GM19328 (cell line): ENCODE results near the gene BCAS3.

Experiments used
- ATAC-seq: cut with Tn5 transposase; IDR thresholded peaks from one replicate; pipeline ENCODE4 v1.9.1; 2021; ENCODE audit warnings: mild to moderate bottlenecking, moderate library complexity; ENCODE audit not compliant: unreplicated experiment

The BCAS3 gene

DNA sequence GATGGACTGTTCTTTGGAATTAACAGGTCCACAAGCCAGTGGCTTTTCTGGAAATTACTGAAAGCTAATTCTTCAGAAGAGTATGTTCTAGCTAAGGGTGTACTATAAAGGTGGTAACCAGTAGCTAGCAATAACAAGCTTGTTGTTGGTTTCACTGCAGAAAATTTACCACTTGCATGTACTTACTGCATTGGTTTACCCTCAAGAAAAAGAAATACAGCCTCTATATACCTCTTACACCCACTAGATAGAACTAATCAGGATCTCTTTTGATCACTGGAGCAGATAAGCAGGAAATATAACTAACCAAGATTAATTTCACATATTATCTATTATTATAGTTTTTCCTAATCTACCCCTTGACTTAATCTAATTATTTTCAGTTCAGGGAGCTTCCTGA lies 537.1 kb downstream of the BCAS3 start:
- ATAC-seq, result no peak

DNA sequence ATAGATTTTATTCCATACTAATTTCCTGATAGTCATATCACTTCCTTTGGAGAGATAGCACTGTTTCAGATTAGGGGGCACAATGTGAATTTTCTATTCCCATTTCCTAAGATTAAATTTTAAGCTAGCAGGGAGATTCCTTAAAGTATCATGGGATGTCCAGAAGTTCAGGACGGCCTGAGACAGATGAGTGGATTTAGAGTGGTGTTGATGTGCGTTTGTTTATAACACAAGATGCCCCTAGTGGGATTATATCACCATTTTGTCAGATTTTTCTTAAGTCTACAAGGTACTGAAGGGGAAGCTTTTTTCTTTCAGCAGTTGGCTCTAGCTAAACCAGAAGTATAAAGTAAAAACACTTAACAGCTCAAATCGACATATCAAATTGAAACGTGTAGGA lies 538.4 kb downstream of the BCAS3 start:
- ATAC-seq, result no peak

- ATAC-seq, result no peak
Observed at GRCh38 chr17:61217878-61218437, 540.3 kb downstream of the BCAS3 start.

- ATAC-seq, result no peak
Observed at GRCh38 chr17:61218438-61218837, 540.8 kb downstream of the BCAS3 start.

- no peak for ATAC-seq
Observed at GRCh38 chr17:61219460-61219859, 541.8 kb downstream of the BCAS3 start.

DNA sequence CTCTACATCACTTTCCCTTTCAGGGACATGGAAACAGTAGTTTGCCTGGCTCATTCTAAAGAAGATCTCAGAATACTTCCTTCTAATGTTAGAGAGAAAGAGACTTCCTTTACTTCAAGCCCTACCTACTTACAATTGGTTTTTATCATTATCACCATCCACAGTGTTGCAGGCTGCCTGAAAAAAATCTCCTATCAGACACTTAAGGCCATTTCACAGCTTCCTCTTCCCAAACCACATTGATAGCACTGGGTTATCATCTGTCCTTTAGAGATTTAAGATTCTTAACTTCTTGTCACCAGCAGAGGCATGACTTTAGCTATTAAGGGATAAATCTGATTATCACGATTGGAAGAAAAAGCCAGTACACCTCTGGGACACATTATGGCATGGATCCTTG lies 543.5 kb downstream of the BCAS3 start:
- no peak for ATAC-seq

- no peak for ATAC-seq
Observed at GRCh38 chr17:61221597-61222471, 544.2 kb downstream of the BCAS3 start.

- ATAC-seq, result no peak
Observed at GRCh38 chr17:61223725-61224124, 546.1 kb downstream of the BCAS3 start.

GRCh38 chr17:61225178-61225882 lies 547.7 kb downstream of the BCAS3 start:
- no peak for ATAC-seq

DNA sequence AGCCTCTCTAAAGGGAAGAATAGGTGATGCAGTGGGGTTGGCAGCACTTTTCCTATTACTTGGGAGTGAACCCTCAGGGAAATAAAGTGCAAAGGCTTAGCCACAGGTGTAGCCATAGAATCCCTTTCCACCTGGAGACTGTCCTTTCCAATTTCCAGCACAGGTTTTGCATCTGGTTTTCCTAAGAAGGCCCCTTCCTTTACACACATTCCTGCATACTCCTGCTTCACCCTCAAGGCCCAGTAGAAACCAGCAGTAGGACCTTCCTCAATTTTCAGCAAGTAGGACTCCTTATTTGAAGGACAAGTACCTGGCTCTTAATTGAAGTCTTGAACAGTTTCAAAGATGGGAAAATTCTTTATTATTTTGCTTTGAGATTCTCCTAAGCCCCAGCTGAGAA lies 550.2 kb downstream of the BCAS3 start:
- no peak for ATAC-seq

- ATAC-seq, result no peak
Observed at GRCh38 chr17:61230461-61230860, 552.8 kb downstream of the BCAS3 start.

GRCh38 chr17:61230972-61231820 lies 553.5 kb downstream of the BCAS3 start:
- ATAC-seq, result no peak

GRCh38 chr17:61232871-61233270 lies 555.2 kb downstream of the BCAS3 start:
- no peak for ATAC-seq

GRCh38 chr17:61233991-61234750 lies 556.5 kb downstream of the BCAS3 start:
- no peak for ATAC-seq

DNA sequence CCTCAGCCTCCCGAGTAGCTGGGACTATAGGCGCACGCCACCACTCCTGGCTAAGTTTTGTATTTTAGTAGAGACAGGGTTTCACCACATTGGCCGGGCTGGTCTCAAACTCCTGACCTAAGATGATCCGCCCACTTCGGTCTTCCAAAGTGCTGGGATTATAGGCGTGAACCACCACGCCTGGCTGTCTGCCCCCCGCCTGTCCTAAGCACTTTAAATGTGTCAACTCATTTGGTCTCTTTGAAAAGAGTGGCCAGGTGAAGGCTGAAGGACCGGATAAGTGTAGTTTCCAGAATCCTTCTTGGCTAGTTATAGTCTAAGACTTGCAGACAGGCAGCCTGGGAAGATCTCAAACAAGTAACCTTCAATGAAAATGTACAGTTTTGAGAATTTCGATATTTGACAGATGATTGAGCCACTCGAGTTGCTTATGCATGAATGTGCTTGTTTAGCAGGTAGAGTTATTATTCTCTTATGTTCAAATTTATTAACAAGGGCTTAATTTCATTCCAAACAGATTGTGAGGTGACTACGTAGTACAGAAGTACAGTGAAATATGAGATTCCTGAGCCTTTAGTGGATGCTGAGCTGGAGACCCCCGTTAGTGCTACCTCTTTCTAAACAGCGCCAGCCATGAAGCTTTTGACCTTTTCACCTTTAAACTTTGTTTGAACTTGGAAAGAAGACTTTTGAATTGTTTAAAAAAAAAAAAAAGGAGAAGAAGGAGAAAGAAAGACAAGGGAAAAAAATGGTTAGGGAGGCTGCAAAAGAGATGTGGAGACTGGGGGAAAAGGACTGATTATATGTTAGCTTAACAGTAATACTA lies 557.6 kb downstream of the BCAS3 start:
- ATAC-seq, result no peak

DNA sequence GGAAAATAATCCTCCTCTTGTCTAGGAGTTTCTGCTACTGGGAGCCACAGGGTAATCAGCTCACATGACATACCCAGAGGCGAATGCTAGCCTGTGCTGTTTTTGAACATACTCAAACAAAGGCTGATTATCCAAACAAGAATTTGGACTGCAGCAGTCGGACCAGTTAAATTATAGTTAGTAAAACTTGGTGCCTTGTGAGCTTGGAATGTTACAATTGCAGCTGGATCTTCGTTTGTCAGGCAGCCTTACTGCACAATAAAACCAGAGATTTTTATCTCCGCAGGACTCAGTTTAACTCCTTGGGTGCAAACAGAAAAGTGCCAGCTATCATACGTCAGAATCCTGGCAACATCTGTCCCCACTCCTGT lies 558.2 kb downstream of the BCAS3 start:
- no peak for ATAC-seq

DNA sequence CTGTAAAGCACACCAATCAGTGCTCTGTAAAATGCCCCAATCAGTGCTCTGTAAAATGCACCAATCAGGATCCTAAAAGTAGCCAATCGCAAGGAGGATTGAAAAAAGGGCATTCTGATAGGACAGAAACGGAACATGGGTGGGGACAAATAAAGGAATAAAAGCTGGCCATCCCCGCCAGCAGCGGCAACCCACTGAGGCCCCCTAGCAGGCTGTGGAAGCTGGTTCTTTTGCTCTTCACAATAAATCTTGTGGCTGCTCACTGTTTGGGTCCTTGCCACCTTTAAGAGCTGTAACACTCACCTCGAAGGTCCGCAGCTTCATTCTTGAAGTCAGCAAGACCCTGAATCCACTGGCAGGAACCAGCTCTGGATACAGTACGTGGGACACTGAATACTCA lies 559.6 kb downstream of the BCAS3 start:
- no peak for ATAC-seq

DNA sequence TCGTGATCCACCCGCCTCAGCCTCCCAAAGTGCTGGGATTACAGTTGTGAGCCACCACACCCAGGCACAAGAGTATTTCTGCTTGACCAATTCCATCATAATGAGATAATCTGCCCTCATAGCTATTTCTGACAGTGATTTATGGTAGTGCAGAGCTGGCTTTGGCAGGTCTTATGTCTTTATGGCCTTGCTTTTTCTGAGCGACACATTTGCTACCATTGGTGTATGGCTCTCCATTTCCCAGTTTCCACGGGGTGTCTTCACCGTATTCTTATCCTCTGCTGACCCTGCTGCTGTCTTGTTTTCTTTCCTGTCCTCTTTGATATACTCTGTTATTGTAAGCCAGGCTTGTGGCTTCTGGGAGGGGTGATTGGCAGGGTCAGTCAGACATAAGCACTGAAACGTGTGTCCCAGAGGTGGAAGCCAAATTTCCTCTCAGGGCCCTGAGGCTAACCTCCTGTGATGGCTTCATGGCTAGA lies 560.8 kb downstream of the BCAS3 start:
- ATAC-seq, result no peak

DNA sequence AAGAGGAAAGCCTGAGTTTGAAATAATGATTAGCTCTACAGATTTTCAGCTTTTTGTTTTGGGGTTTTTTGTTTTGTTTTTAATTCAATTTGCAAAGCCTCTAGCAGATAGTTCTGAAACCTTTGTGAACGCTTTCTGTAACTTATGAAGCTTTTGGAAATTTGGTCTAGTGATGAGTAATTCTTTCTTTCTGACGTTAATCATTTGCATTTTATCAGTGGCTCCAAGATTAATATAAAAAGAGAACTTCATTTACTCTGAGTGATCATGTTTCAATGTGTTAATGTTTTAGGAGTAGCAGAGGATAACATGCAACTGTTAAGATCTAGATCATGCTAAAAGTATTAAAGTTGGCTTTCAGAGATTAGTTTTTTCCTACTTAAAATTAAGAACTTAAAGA lies 561.7 kb downstream of the BCAS3 start:
- no peak for ATAC-seq
